ENCODE measurements around the gene ROS1.
A peak's percentile ranks its signal among the peaks of the same experiment; 100 is the strongest.
"Not testable (repeated sequence)": the region's sequence is repeated elsewhere in the genome, so short reads cannot be mapped to it uniquely, and the experiment has no call there.

The ROS1 gene

GRCh38 chr6:117380298-117380697, 45.4 kb downstream of the ROS1 start:
- DNase-seq (ENCODE audit: low read depth): no peak

- no peak for DNase-seq (ENCODE audit: low read depth)
Observed at GRCh38 chr6:117375446-117375845, 50.3 kb downstream of the ROS1 start.

GRCh38 chr6:117373211-117373813, 52.4 kb downstream of the ROS1 start:
- no peak for DNase-seq (ENCODE audit: low read depth)

- DNase-seq (ENCODE audit: low read depth): not testable (repeated sequence)
Observed at GRCh38 chr6:117372289-117372688, 53.5 kb downstream of the ROS1 start.

GRCh38 chr6:117371492-117371891, 54.2 kb downstream of the ROS1 start:
- no peak for DNase-seq (ENCODE audit: low read depth)

- DNase-seq (ENCODE audit: low read depth): no peak
Observed at GRCh38 chr6:117359581-117359980, 66.2 kb downstream of the ROS1 start.

DNA sequence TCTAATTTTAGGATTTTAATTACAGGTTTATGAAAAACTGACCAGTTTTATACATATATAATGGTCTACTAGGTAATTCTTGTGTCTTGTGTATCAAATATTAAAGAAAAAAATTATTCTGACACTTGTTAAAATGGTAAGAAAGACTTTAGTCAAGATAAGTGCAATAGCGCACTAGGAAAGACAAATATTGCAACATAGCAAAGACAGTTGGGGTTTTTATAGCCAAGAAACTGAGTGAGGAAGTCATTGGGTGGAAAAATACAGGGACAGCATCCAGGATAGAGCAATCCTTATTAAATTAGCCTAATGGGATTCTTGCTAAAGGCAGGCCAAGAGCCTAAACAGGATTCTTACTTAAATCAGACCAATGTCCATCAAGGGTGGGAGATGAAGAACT, 71.1 kb downstream of the ROS1 start:
- no peak for DNase-seq (ENCODE audit: low read depth)

DNA sequence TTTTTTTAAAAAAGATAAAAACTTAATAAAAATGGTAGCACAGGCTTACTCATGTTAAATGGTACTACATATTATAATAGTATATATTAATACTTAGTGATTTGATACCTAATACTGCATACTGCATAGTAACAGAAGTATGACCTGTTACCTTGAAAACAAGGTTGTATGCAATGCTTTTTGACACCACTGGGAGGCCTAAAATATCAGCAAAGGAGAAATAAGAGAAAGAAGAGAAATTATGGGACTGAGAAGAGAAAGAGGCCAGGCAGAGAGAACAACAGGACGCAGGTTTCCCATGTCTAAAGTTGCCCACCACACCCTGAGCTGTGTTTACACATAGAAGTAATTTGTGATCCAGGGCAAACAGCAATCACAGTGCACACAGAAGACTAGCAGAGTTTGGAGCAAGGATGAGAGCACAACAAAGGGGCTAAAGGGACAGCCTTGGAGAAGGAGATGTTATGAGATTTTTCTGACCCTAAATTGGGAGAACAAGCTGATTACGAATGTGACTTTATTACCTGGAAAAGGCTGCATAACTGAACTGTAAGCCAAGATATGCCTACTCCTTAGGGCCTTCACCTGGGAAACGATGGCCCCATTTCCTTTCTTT, 73.2 kb downstream of the ROS1 start:
- DNase-seq (ENCODE audit: low read depth): peak; percentile 3

GRCh38 chr6:117351521-117351920, 74.2 kb downstream of the ROS1 start:
- no peak for DNase-seq (ENCODE audit: low read depth)

DNA sequence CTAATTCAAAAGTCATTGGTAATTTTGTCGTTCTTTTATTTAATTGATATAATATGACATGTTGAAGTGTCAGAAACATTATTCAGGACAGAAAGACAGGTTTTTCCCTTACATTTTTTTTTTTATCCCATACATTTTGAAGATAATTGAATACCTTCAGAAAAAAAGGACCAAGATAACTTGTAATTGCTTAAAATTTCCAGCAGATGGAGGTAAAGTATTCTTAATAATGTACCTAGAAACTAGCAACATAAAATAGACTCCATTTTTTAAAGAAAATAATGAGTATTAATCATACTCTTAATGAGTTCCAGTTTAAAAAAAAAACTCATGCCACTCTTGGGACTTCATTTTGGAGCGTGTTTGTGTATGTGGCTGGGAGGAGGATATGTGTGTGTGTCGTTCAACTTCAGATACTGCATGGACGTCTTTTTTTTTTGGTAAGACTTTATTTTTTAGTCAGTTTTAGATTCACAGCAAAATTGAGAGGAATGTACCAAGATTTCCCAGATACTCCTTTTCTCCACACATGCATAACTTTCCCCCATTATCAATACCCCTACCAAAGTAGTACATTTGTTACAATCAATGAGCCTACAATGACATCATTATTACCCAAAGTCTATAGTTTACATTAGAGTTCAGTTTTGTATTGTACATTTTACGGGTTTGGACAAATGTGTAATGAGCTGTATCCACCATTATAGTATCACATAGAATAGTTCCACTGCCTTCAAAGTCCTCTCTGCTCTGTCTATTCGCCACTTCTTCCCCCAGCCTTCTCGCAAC, 79.4 kb downstream of the ROS1 start:
- peak; percentile 13 for DNase-seq (ENCODE audit: low read depth)

DNA sequence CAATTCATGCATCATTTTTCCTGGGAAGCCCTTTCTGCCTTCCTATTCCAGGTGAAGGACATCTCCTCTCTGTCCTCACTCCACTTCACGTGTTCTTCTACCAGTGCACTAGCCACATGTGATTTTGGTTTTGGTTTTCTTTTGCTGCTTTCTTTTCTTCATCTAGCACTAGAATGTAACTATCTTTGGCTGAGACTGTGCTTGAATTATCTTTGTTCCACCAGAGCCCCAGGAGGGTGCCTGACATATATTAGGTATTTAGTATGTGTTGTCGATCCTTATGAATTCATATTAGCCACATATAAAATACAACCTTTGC, 80.5 kb downstream of the ROS1 start:
- no peak for DNase-seq (ENCODE audit: low read depth)

DNA sequence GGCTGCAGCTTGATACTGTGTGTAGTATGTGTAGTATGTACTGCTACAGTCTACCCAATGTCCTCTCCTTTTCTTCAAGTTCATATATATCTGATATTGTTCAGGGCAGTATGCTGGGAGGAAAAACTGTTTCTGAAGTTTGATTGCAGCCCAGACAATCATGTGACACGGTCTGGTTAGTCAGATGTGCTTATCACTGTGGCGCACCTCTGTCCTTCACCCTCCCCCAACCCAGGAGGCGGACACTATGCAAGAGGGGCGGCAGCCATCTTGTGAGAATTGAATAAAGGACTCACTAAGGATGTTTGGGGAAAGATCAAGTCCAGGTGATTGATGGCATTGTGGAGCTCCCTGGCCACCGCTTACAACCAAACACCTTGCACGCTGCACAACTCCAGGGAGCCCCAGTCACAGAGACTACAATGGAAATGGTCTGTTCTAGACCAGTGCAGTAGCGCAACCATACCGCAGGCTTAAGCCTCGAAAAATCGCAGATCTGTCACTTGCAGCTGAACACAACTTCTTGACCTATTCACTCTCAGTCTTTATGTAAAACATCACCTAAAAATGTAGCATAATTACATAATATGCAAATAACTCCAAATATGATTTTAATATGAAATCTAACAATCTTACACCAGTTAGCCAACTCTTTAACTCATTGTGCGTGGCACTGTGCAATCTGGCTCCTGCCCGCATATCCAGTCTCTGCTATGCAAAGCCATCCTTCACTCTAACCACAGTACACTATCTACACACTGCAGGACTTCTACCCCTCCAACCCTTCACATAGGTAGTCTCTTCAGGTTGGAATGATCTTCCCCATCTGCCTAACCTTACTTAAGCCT, 81.1 kb downstream of the ROS1 start:
- DNase-seq (ENCODE audit: low read depth): no peak

GRCh38 chr6:117338567-117338966, 87.2 kb downstream of the ROS1 start:
- no peak for DNase-seq (ENCODE audit: low read depth)

DNA sequence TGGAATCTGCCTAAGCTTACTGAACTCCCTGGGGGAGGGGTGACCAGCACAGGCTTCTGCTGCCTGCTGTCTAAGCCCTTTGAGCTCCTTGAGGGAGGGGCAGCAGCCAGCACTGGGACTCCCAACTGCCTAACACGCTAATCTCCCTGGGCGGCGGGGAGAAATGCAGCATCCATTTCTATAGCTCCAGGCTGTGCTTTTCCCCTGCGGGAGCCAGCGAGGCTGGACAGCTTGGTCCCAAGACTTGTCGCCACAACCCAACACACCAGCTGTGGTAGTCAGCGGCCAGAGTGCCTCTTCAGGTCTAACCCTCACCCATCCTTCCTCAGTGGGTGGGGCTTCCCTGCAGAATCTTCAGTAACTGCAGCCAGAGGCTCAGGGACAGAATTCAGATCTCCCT, 95.8 kb downstream of the ROS1 start:
- DNase-seq (ENCODE audit: low read depth): no peak

- no peak for DNase-seq (ENCODE audit: low read depth)
Observed at GRCh38 chr6:117328500-117328899, 97.2 kb downstream of the ROS1 start.

- no peak for DNase-seq (ENCODE audit: low read depth)
Observed at GRCh38 chr6:117328005-117328389, 97.7 kb downstream of the ROS1 start.

GRCh38 chr6:117327149-117328004, 98.4 kb downstream of the ROS1 start:
- no peak for DNase-seq (ENCODE audit: low read depth)

DNA sequence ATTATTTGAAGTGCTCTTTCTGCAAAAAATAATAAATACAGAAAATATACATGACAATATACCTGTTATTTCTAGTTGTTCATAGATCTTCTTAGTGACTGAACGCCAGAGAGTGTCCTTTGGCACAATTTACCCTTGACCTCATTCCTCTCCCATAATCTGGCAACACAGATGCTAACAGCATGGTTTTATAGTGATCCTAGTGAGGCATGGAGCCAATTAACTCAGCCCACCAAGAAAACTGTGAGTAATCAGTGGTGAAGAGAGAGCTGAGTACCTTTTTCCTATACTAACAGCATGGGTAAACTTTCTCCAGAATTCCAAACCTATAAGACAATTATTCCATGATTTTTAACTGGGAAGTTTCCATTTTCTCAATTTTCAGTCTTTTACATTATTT, 99.3 kb downstream of the ROS1 start:
- DNase-seq (ENCODE audit: low read depth): no peak

DNA sequence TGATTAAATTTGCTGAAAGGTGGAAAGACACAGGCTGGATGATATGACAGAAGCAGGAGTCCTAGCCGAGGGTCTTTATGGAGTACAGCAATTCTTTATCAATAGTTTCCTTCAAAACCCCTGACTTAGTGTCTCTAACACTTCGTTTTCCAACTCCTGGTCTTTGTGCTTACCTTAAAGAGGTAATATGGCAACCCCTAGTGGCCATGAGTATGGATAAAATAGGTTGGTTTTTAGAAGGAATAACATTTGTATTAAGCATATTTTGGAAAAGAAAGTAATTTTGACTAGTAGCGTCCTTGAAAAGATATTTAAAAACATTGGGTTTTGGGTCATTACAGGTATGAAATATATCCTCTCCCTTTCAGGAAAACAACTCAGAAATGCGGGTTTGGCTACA, 108.5 kb downstream of the ROS1 start:
- DNase-seq (ENCODE audit: low read depth): no peak

- no peak for DNase-seq (ENCODE audit: low read depth)
Observed at GRCh38 chr6:117311726-117312125, 114.0 kb downstream of the ROS1 start.

- DNase-seq (ENCODE audit: low read depth): no peak
Observed at GRCh38 chr6:117311310-117311709, 114.4 kb downstream of the ROS1 start.

- DNase-seq (ENCODE audit: low read depth): no peak
Observed at GRCh38 chr6:117309611-117310010, 116.1 kb downstream of the ROS1 start.
